ENCODE measurements around the gene C1QTNF9.

GRCh38 chr13:24356837-24357236 lies 47.5 kb downstream of the C1QTNF9 start:
- TF ChIP-seq EZH2phosphoT487 (IDR thresholded peaks at IDR 0.05; ENCODE audit: borderline replicate concordance, low read length) (no peak), CTCF (IDR thresholded peaks at IDR 0.05; ENCODE audit: low read depth, low read length, poor library complexity, severe bottlenecking) (no peak)

All from DOHH2 (cell line).